IPS DF 19.7 (cell line): ENCODE data around the gene CELA3B.
"Not testable (repeated sequence)": the region's sequence is repeated elsewhere in the genome, so short reads cannot be mapped to it uniquely, and the experiment has no call there.

Experiments used
- DNase-seq: peaks from one replicate; pipeline ENCODE4 v3.0.0-alpha.2; 2013; ENCODE audit warnings: low read depth, low spot score

CELA3B gene

DNA sequence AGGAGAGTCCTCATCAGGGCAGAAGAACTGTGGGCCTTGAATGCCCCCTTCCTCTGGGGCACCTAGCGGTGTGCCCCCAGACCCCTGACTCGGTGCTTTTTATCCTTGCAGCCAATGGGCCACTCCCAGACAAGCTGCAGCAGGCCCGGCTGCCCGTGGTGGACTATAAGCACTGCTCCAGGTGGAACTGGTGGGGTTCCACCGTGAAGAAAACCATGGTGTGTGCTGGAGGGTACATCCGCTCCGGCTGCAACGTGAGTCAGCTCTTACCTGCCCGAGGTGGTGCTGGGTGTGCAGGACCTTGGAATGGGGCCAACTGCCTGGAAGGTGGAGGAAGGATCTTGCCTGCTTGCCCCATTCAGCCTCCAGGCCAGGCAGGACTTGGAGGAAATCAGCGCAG lies 30.4 kb downstream of the CELA3B start:
- DNase-seq = not testable (repeated sequence)

DNA sequence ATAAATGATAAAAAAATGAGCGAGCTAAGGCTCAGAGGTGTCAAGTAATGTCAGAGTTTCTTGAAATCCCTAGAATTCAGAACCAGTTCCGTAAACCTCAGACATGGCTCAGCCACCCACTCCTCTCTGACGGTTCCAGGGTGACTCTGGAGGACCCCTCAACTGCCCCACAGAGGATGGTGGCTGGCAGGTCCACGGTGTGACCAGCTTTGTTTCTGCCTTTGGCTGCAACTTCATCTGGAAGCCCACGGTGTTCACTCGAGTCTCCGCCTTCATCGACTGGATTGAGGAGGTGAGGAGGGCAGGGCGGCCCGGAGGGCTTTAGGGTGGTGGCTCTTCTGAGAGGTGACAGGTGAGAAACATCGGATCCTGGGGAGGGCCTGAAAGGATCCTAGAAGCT lies 32.7 kb downstream of the CELA3B start:
- DNase-seq = not testable (repeated sequence)

GRCh38 chr1:22012752-22013151 lies 35.9 kb downstream of the CELA3B start:
- DNase-seq = not testable (repeated sequence)

DNA sequence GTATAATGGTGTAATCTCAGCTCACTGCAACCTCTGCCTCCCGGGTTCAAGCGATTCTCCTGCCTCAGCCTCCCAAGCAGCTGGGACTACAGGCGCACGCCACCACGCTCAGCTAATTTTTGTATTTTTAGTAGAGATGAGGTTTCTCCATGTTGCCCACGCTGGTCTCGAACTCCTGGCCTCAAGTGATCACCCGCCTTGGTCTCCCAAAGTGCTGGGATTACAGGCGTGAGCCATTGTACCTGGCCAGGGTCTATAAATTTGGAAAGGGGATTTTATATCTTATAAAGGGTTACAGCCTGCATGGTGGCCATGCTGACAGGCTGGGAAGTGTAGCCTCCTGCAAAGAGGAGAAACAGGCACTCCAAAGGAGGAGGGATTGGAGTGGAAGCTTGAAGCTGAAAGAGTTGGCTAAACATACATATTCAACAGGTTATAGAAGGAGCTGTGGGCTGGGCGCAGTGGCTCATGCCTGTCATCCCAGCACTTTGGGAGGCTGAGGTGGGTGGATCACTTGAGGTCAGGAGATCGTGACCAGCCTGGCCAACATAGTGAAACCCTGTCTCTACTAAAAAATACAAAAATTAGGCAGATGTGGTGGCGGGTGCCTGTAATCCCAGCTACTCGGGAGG lies 37.9 kb downstream of the CELA3B start:
- not testable (repeated sequence) for DNase-seq

- DNase-seq = no peak
These were observed 42.0 kb downstream of the CELA3B start for GRCh38 chr1:22018583-22019559.

GRCh38 chr1:22021061-22021460 lies 44.2 kb downstream of the CELA3B start:
- no peak for DNase-seq

DNA sequence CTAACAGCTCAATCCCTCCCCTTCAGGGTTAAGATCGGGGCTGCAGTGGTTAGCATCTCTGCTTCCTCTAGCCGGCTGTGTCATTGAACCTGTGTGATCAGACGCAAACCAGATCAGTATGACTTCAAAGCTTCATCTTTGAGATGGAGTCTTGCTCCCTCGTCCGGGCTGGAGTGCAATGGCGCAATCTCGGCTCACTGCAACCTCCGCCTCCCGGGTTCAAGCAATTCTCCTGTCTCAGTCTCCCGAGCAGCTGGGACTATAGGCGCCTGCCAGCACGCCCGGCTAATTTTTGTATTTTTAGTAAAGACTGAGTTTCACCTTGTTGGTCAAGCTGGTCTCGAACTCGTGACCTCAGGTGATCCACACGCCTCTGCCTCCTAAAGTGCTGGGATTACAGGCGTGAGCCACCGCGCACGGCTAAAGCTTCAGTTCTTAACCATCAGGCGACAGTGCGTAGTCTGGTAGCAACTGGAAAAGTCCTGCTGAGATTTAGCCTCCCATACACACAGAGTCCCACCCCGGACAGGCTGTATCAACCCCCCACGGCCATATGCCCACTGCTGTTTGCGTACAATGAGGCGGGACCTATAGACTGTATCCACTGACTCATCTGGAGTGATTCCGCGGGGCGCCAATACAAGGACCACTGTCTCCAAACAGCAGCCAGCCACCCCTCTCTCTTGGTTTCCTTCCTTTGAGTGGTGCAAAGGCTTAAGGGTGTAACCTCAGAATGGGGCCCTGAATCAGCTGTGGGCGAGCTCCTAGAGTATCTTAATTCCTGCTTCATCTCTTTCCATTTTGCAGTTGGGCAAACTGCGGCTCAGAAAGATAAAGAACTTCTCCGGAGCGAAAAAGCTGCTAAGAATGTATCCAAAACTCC lies 47.9 kb downstream of the CELA3B start:
- DNase-seq = no peak

- DNase-seq = no peak
These were observed 48.7 kb downstream of the CELA3B start for GRCh38 chr1:22025368-22026155.

GRCh38 chr1:22026924-22027289 lies 50.1 kb downstream of the CELA3B start:
- DNase-seq = no peak

- DNase-seq = no peak
These were observed 53.2 kb downstream of the CELA3B start for GRCh38 chr1:22030057-22030456.

DNA sequence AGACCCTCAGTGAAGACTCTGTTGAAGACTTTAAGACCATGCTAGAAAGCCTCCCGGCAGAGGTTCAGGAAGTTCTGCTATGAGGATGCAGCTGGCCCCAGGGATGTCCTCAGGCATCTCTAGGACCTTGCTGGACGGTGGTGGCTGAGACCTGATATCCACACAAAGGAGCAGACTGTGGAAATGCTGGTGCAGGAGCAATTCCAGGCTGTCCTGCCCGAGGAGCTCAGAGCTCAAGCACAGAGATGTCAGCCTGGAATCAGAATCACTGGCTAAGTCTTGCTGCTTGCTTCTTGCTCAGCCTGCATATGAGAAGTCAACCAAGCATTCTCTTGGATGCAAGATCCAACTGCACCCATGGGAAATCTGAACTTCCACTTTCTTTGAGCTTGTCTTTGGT lies 53.7 kb downstream of the CELA3B start:
- DNase-seq = no peak

GRCh38 chr1:22031214-22031962 lies 54.6 kb downstream of the CELA3B start:
- no peak for DNase-seq

GRCh38 chr1:22034834-22035233 lies 58.0 kb downstream of the CELA3B start:
- not testable (repeated sequence) for DNase-seq

DNA sequence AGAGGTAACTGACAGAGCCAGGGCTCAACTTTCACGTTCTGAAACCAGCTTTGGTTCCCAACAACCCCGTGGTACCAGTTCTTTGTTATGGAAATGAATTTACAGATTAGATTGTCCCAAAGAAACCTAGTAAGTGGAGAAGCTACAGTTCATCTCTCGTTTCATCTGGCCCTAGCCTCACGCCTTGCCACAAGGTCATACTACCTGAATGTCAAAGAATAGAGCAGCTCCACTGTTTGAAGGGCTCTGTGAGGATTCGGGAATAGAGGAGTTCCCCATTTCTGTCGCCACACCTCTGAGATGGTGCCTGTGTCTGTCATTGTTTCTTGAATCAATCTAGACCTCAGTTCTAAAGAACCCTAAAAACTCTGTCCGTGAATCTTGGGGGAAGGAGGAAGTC lies 60.7 kb downstream of the CELA3B start:
- DNase-seq = no peak

DNA sequence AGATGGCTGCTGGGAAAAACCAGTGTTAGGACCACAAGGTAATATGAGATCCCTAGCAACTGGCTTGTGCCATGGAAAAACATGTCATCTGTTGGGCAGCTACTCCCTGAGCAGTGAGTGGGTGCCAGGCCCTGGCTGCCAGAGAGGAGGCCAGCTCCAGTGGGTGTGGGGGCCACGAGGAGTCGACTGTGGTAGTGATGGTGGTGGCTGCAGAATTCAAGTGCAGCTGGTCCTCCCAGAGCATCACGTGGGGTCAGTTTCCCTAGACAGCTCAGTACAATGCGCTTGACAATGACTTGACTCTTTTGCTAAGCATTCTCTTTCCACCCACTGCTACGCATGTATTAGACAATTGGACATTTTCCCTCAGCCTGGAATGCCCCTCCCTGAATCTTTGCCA lies 61.2 kb downstream of the CELA3B start:
- no peak for DNase-seq
